LNCAP (cell line): Measurements from ENCODE around the gene DPP6.

Experiments
- TF ChIP-seq, protein P1 (sequence below): fragments of 450-650 bp; IDR thresholded peaks from 2 replicates; pipeline ENCODE4 v1.5.1; 2017; ENCODE audit warnings: mild to moderate bottlenecking

Gene DPP6

DNA sequence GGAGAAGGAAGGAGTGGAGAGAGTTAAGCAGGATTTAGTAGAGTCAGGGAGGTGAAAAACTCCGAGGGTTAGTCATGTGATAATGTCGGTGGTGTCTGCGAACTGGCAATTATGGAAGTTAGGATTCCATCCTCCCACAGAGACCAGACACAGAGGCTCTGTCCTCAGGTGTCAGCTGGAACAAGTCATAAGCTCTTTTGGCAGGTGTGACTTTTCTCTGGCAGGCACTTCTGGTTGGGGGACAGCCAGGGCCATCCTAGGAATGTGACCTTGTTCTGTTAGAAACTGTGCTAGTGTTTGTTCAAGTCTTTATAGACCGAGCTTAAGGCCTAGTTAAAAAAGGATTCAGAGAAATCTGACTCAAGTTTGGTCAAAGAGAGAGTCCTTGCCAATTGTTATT is 371.0 kb downstream of the DPP6 start:
- TF ChIP-seq, protein P1, sequence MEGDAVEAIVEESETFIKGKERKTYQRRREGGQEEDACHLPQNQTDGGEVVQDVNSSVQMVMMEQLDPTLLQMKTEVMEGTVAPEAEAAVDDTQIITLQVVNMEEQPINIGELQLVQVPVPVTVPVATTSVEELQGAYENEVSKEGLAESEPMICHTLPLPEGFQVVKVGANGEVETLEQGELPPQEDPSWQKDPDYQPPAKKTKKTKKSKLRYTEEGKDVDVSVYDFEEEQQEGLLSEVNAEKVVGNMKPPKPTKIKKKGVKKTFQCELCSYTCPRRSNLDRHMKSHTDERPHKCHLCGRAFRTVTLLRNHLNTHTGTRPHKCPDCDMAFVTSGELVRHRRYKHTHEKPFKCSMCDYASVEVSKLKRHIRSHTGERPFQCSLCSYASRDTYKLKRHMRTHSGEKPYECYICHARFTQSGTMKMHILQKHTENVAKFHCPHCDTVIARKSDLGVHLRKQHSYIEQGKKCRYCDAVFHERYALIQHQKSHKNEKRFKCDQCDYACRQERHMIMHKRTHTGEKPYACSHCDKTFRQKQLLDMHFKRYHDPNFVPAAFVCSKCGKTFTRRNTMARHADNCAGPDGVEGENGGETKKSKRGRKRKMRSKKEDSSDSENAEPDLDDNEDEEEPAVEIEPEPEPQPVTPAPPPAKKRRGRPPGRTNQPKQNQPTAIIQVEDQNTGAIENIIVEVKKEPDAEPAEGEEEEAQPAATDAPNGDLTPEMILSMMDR, result no peak

DNA sequence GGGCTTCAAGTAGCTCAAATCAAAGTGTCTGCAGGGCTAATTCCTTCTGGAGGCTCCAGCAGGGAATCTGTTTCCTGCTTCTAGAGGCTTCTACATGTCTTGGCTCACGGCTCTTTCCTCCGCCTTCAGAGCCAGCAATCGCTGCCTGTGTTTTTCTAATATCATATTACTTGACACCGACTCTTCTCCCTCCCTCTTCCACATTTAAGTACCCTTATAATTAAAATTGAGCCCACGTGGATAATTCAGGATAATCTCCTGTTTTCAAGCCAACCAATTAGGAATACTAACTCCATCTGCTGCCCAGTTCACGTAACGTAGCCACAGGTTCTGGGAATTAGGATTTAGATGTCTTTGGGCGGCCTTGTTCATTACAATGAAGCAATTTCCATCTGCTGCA is 372.2 kb downstream of the DPP6 start:
- TF ChIP-seq, protein P1, result no peak

DNA sequence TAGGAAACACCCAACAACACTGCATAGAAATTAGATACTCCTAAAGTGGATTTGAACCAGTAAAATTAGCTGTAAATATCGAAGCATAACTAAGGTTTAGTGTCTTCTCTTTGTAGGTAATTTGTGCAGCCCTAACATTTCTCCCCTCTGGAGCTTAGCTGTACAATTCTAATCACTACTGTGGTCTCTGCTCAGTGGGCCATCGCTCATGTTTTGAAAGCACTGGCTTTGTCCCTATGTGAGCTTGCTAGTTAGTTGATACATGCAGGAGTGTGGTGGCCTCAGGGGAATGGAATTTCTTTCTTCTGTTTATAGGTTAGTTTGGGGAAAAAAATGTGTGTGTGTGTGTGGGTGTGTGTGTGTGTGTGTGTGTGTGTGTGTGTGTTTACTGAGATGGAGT is 373.1 kb downstream of the DPP6 start:
- TF ChIP-seq, protein P1, result no peak

DNA sequence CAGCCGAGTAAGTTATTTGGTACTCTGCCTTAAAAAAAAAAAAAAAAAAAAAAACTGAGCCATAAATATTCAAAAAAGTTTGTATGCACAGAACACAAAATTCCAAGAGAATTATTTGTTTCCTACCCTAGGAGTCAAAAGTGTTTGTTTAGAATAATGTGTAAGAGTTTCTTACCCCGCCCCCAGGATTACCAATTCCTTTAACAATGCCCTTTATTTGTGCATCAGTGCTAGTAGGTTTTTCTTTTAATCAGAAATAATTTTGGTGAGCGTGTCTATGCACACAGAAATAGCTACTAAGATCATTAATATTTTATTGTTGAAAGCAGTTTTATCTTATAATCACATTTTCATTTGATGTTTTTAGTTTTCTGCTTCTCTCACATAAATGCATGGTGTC is 374.6 kb downstream of the DPP6 start:
- TF ChIP-seq, protein P1, result no peak

DNA sequence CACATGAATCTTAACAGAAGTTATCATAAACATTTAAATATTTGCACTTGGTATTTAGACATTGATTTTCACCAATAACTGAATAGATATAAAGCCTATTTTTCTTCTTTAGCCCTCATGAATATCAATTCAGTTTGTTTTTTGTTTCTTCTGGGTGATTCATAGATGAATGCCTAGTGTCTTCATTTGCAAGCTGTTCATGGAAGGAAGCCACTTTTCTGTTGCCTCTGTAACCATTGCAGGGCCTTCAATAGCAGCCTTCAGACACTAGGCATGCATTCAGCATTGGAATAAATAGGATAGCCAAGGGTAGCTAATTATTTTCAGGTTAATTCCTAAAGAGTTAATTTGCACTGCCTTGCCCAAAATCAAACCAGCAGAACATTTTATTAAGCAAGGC is 375.3 kb downstream of the DPP6 start:
- TF ChIP-seq, protein P1, result no peak

DNA sequence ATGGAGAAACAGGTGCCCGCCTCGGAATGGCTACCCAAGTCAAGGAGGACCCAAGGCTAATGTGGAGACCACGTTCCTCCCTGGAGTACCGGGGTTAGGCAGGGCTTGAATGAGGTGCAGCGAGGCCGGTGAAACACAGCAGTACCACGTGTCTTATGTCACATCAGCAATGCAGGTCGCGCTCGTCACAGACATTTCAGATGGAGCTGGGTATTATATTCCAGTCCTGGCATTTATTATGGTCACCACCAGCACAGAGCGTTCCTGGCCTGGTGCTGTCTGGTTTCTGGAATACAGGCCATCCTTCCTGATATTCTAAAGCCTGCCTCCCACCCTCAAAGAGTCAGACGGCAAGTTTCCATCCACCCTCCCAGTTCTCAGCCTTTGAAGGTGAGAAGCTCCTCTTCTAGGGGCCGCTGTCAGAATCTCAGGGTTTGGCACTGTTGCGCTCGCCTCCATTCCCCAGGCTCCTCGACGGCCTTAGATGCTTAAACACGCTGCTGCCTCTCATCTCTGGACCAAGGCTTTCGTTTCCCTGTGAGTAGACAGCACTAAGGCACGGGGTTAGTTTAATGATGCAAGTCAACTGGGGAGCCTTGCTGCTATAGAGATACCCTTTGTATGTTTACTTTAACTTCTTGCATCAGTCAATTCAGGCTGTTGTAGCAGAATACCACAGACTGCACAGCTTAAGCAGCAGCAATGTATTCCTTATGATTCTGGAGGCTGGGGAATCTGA is 377.6 kb downstream of the DPP6 start:
- TF ChIP-seq, protein P1, result no peak

DNA sequence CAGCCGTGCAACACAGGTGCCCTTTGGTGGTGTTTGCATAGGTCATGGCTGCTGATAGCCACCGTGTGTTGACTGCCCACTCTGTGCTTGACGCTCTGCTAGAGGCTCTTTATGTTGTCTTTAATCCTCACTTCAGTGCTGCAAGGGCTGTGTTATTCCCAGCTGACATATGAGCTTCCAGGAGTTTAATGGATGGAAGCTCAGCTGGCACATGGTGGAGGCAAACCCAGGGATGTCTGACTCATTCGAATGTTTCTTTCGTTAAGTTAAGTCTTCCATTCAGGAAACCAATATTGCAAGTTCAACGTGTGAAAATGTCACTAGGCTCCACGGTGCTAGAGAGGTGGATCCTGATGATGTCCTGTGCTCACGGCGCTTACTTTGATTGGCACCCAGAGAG is 378.4 kb downstream of the DPP6 start:
- TF ChIP-seq, protein P1, result no peak

DNA sequence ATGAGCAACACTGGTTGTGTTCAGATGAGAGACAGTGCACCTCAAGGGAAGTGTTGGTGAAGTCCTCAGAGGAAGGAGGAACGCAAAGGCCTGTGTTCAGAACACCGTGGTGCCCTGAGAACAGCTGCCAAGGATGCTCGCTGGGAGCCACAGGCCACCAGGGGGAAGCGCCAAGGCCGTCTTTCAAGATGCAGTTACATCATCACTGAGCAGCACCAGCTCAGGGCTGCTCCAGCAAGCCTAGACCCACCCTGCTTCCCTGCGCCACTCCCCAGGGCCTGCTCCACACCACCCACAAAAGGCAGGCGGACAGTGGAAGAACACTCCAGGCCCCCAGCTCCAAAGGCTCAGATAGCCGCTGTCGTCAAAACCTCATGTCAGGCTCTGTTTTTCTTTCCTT is 378.8 kb downstream of the DPP6 start:
- TF ChIP-seq, protein P1, result no peak
